ENCODE measurements around the gene KIF15.

KIF15 gene

DNA sequence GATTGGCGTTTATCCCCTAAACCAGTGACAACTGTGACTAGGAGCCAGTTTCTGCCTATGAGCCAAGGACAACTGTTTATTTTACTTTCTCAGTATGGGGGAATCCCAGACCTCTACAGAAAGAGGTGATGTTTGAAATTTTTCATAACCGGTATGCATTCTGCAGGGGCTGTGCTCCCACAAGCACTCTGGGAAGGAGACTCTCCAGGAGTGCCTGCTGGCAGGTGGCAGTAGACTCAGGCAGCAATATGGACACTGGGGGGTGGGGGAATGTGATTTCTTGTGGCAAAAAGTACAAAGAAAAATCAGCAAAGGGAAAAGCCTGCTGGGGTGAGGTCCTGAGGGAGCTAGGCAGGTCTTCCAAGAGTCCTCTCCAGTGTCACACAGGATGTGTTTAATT, 118.7 kb downstream of the KIF15 start:
- no peak for DNase-seq

GRCh38 chr3:44883213-44883955, 121.8 kb downstream of the KIF15 start:
- no peak for DNase-seq

GRCh38 chr3:44883999-44884431, 122.4 kb downstream of the KIF15 start:
- no peak for DNase-seq

- DNase-seq, result no peak
Observed at GRCh38 chr3:44885618-44886017, 124.0 kb downstream of the KIF15 start.

- no peak for DNase-seq
Observed at GRCh38 chr3:44886561-44886960, 125.0 kb downstream of the KIF15 start.

- DNase-seq, result no peak
Observed at GRCh38 chr3:44887101-44887500, 125.5 kb downstream of the KIF15 start.

DNA sequence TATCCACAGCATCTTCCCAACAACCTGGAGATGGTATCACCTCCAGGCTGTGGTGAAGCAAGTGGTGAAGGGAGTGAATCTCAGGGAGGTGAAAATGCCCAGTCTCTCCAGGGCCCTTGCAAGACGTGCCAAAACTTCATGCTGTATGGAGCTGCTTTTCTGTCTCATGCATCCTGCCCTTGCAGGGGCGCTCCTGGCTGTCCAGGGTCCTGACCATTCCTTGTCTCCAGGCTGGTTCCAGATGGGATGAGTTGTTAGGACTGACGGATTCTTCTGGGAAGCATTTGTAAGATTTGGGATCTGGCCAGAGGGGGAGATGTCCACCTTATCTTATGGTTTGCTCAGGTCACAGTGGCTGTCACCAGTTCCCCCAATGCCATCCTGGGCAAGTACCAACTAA, 128.7 kb downstream of the KIF15 start:
- no peak for DNase-seq

DNA sequence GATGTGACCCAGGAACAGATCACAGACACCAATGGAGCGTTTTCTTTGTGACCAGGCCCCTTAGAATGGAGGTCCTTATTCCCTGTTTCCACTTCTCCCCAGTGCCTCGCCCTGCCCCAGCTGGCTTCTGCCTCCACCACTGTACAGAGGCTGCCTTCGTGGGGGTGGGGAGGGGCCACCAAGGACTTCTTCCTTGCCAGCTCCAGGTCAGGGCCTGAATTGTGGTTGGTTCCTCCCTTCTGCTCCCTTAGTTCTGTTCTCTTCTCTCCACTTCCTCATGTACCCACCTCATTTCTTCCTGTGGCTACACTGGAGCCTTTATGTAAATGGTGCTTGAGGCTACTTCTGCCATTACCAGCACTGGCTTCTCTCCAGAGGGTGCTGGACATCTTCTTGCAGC, 129.3 kb downstream of the KIF15 start:
- no peak for DNase-seq

DNA sequence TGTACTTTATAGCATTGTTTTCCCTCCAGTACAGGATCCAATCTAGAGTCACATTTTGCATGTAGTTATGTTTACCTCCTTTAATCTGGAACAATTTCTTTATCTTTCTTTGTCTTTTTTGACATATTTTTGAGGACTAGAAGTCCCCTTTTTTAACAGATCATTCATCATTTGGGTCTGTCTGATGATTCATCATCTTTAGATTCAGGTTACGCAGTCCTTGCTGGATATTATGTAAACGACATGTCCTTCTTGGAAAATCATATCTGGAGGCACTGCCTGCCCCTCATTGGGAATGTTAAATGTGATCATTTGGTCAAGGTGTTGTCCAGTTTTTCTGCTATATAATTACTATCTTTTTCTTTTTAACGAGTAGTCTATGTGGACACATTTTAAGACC, 131.1 kb downstream of the KIF15 start:
- no peak for DNase-seq

DNA sequence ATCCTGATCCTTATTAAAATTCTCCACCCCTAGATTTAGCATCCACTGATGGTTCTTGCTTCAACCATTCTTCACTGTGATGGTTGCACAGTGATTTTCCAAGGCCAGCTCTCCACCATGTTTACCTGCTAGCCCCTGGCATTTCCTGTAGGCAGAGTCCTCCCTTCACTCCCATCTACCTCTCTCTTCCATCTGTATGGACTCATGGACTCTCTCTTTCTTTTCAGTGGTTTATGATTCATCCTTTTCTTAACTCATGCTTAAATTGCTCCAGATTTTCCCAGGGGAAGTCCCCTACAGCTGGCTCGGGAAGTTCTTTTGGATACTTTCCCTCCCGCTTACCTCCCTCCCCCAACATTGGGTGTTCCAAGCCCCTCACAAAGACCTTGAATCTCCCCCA, 131.5 kb downstream of the KIF15 start:
- DNase-seq, result no peak

DNA sequence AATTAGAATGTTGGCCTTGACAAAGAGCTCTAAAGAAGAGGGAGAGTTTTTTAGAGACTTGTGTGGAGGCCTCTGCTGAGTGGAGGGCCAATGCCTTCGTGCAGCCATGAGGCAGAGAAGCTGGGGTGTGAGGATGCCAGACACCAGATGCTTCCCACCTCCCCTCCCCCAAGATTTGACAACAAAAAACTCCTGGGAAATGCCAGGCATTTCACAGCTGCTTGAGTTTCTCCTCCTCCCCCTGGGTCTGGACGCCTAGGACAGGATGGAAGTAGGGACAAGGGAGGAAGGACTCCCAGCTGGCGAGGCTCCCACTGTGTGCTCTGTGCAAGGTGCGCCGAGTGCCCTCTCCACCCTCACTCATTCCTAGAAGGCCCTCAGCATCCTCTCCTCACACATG, 132.9 kb downstream of the KIF15 start:
- DNase-seq, result no peak

- no peak for DNase-seq
Observed at GRCh38 chr3:44896440-44896839, 134.8 kb downstream of the KIF15 start.

DNA sequence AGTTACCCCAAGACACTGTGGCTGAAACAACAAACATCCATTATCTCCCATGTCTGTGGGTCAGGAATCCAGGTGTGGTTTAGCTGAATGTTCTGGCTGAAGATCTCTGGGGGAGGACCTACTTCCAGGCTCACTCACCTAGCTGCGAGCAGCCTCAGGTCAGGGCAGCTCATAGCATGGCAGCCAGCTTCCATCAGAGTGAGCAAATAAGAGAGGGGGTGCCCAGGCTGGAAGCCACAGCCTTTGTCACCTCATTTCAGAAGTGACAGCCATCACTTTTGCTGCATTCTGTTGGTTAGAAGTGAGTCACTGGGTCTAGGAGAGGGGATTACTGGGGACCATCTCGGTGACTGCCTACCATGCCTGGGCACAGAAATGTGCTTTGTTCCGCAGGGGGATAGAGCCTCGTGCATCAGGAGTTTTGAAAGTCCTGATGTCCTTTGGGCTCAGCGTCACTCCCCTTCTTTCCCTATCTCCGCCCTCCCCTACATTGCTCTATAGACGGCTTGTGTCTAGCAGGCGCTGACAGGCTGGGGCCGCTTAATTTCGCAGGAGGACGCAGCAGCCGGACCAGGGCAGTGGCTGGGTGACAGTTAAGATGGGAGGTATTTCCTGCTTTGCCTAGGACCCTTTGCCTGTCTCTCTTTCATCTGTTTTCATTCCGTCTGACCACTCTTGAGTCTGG, 138.2 kb downstream of the KIF15 start:
- DNase-seq, result no peak

DNA sequence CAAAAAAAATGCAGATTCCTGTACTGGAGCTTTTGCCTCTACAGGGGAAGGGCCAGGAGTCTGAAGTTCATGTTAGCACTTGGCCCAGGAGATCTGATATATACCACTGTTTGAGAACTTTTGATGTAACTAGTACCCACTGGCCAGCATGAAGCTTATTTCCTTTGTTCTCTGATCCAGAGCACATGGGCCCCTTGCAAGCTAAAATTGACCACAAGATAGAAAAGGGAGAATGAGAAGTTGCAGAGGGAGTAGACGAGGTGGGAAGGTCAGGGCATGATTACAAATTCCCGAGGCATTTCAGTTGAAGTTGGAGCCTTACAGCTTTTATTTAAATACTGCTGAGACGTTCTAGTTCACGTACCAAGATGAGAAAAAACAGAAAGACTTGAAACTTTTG, 141.0 kb downstream of the KIF15 start:
- no peak for DNase-seq

All from GDM1 (cell line).